ENCODE measurements around the gene TBX4.
"Not testable (repeated sequence)": the region's sequence is repeated elsewhere in the genome, so short reads cannot be mapped to it uniquely, and the experiment has no call there.

The TBX4 gene

GRCh38 chr17:61486135-61487120 is 34.2 kb downstream of the TBX4 start:
- DNase-seq = no peak

GRCh38 chr17:61487161-61487988 is 35.2 kb downstream of the TBX4 start:
- DNase-seq = no peak

- no peak for DNase-seq
Measured at GRCh38 chr17:61487989-61488595, 35.9 kb downstream of the TBX4 start.

GRCh38 chr17:61488878-61489718 is 36.9 kb downstream of the TBX4 start:
- no peak for DNase-seq

- no peak for DNase-seq
Measured at GRCh38 chr17:61489719-61490490, 37.7 kb downstream of the TBX4 start.

- no peak for DNase-seq
Measured at GRCh38 chr17:61490540-61490975, 38.3 kb downstream of the TBX4 start.

- no peak for DNase-seq
Measured at GRCh38 chr17:61491981-61492380, 39.8 kb downstream of the TBX4 start.

GRCh38 chr17:61492759-61493526 is 40.7 kb downstream of the TBX4 start:
- DNase-seq = no peak

- not testable (repeated sequence) for DNase-seq
Measured at GRCh38 chr17:61493830-61494324, 41.7 kb downstream of the TBX4 start.

GRCh38 chr17:61494325-61495160 is 42.3 kb downstream of the TBX4 start:
- no peak for DNase-seq

- no peak for DNase-seq
Measured at GRCh38 chr17:61495161-61495857, 43.1 kb downstream of the TBX4 start.

- no peak for DNase-seq
Measured at GRCh38 chr17:61496174-61496956, 44.1 kb downstream of the TBX4 start.

GRCh38 chr17:61496957-61497653 is 44.9 kb downstream of the TBX4 start:
- DNase-seq = no peak

GRCh38 chr17:61498042-61498994 is 46.1 kb downstream of the TBX4 start:
- DNase-seq = no peak

- no peak for DNase-seq
Measured at GRCh38 chr17:61499632-61500031, 47.4 kb downstream of the TBX4 start.

- no peak for DNase-seq
Measured at GRCh38 chr17:61500287-61500686, 48.1 kb downstream of the TBX4 start.
